ENCODE measurements around the gene ADGRL3.
"Not testable (repeated sequence)": the region's sequence is repeated elsewhere in the genome, so short reads cannot be mapped to it uniquely, and the experiment has no call there.

The ADGRL3 gene

DNA sequence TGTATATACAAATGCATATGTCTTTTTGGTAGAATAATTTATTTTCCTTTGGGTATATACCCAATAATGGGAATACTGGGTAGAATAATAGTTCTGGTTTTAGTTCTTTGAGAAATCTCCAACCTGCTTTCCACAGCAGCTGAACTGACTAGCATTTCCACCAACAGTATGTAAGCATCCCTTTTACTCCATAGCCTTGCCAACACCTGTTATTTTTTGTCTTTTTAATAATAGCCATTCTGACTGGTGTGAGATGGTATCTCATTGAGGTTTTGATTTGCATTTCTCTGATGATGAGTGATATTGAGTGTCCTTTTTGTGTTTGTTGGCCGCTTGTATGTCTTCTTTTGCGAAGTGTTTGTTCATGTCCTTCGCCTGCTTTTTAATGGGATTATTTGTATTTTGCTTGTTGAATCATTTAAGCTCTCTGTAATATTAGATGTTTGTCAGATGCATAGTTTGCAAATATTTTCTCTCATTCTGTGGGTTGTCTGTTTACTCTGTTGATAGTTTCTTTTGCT is 309.7 kb downstream of the ADGRL3 start:
- not testable (repeated sequence) for DNase-seq

GRCh38 chr4:61511716-61512488 is 311.8 kb downstream of the ADGRL3 start:
- no peak for DNase-seq

GRCh38 chr4:61514991-61515390 is 314.9 kb downstream of the ADGRL3 start:
- DNase-seq = no peak

GRCh38 chr4:61517144-61517543 is 317.0 kb downstream of the ADGRL3 start:
- no peak for DNase-seq

GRCh38 chr4:61520166-61520565 is 320.0 kb downstream of the ADGRL3 start:
- no peak for DNase-seq

GRCh38 chr4:61520681-61521160 is 320.6 kb downstream of the ADGRL3 start:
- DNase-seq = no peak

- no peak for DNase-seq
Measured at GRCh38 chr4:61521451-61521850, 321.3 kb downstream of the ADGRL3 start.

DNA sequence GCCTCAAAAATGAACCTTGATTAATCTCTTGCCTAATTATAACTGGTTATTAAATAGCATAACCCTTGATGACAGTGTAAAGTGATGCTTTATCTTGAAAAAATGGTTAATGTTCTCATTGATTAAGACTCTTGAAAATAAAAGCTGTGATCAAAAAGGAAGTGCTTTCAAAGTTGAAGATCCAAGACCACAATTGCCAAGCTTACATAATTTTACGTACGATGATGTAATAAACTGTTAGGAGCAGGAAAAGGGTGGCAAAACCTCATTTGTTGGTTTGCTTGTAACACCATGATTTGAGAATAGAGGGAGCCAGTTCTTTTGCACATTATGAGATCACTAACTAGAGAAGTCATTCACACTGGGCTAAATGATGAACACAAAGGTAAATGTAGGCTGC is 322.2 kb downstream of the ADGRL3 start:
- no peak for DNase-seq

DNA sequence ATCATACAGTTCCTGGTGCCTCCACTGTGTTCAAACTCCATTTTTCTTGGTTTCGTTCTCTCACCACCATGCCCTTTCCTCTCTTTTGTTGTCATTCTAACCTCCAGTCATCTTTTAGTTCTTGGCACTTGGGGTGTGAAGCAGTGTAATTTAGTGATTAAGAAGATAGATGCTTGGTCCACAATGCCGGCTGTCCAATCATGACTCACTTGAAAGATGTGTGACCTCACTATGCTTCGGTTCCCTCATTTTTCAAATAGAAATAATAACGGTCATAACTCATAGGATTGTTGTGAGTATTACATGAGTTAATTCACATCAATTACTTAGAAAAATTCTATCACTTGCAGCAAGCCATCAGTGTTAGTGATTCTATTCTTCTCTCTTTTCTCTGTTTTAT is 327.8 kb downstream of the ADGRL3 start:
- DNase-seq = no peak

- no peak for DNase-seq
Measured at GRCh38 chr4:61528595-61528994, 328.5 kb downstream of the ADGRL3 start.

DNA sequence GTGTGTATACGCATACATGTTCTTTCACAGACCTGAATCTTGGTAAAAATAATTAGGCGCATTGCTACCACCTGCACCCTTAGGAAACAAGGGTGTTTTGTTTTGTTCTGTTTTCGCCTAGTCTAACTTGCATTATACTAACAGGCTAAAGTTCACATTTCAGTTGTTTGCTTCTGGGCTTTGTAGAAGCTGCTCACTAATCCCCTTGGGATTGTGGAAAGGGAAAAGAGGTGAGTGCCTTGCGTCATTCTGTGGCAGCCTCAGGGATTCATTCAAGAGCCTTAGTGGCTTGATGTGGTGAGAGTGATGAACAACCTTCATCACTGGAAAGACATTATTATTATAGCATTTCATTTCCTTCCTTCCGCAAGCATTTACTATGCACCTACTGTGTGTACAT is 331.1 kb downstream of the ADGRL3 start:
- no peak for DNase-seq

GRCh38 chr4:61532336-61533000 is 332.3 kb downstream of the ADGRL3 start:
- DNase-seq = no peak

DNA sequence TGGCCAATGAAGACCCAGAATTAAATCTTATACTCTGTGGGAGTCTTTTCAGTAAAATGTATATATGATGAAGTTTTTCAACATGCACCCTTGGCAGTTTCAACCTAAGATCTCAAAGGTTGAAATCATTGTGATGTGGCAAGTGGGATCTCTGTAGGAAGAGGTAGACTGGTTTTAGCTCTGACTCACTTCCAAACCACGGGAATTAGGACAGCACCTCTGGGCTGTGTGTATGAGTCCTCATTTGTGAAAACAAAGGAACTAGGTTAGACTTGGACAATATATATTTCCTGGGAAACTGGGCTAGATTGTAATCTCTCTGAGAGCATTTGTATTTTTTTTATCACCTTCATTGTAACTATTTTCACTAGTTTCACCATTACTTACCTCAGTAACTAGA is 333.0 kb downstream of the ADGRL3 start:
- no peak for DNase-seq

DNA sequence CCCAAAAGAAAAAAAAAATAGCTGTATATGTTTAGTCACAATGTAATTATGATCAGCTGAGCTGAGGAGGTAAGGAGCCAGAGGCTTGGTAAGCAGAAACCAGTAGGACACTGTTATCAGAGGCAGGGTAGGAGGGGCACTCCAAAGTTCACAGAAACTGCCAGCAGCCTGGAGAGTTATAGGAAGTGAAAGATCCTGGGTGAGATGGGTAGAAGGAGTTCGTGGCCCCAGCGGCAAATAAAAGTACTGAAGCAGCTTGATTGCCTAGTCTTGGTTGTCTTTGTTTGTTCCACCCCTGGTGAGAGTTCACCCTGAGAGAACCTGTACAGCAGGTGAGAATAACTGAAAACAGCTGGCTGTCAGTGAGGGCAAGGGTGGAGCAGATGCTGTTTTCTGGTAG is 340.8 kb downstream of the ADGRL3 start:
- DNase-seq = no peak

- DNase-seq = no peak
Measured at GRCh38 chr4:61541459-61541858, 341.3 kb downstream of the ADGRL3 start.

- DNase-seq = no peak
Measured at GRCh38 chr4:61543976-61544375, 343.9 kb downstream of the ADGRL3 start.

GRCh38 chr4:61545902-61546480 is 345.9 kb downstream of the ADGRL3 start:
- no peak for DNase-seq

DNA sequence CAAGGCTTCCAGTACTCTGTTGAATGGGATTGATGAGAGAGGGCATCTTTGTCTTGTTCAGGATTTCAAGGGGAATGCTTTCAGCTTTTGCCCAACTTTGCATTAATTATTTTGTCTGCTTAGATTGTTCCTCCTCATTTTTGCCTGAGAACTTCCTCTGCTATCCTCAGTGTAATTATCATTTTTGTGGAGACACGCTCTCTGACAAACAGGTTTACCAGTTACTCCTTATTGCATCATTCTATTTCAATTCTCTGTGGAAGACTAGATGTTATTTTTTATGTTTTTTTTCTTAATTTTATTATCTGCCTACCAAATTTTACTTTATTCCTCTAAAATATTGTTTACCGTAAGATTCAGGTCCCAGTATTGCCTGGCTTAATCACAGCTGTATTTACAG is 349.2 kb downstream of the ADGRL3 start:
- no peak for DNase-seq

DNA sequence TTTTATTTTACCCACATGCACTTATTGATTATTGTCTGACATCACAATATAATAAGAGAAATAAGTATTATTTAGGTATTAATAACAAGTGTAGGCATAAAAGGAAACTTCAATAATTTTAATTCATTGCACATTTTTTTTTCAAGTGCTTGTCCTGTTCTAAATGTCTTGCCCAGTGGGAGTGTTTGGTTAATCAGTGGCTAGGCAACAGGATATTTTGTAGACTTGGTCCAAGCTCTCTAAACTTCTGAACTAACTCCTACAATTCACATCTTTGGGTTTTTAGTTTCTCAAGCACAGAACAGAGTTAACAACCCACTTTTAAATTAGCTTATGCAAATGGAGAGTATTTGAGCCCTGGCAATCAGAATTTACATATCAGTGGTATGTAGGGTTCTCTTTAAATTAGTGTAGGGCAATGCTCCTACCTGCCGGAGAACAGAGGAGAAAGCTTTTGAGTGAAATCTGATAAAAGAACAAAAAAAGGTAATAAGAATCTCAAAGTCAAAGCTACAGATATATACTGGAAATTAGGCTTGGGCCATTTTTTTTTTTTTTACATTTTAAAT is 353.5 kb downstream of the ADGRL3 start:
- no peak for DNase-seq

DNA sequence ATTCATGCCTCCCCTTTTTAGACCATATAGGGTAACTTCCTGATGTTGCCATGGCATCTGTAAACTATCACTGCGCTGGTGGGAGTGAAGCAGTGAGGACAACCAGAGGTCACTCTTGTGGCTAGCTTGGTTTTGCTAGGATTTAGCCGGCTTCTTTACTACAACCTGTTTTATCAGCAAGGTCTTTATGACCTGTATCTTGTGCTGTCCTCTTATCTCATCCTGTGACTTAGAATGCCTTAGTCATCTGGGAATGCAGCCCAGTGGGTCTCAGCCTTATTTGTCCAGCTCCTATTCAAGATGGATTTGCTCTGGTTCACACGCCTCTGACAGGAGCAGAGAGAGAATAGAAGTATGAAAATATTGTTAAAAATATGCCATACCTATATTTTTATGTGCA is 355.7 kb downstream of the ADGRL3 start:
- DNase-seq = no peak

GRCh38 chr4:61556277-61556676 is 356.2 kb downstream of the ADGRL3 start:
- DNase-seq = no peak

DNA sequence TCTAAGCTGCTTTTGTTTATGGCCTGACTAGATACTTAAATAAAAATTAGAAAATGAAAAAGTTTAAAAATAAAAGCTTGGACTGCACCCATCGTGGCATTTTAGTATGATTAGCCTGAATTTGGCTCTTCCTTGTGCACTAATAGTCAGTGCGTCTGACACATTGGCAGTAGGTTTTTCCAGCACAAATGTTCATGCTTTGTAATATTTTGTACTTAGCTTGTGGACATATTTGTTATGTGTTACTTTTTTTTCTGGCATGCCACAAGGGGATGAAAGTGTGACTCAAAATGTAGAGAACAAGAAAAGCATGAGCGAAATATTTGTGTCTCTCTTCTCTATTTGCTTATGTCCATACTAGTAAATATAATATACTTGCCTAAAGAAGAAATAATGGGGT is 359.3 kb downstream of the ADGRL3 start:
- no peak for DNase-seq

- DNase-seq = no peak
Measured at GRCh38 chr4:61561028-61561427, 360.9 kb downstream of the ADGRL3 start.
